Measurements from ENCODE around the gene RAPGEF4. TPM values are rescaled to one million over a fixed set of nuclear protein-coding genes. Genes with fewer than 3 reads are reported as not detected.

The RAPGEF4 gene
- total RNA-seq, 1 donor from 2014 or later: 1.5 TPM

- DNase-seq (ENCODE audit: low read depth): no peak
Observed at GRCh38 chr2:173053043-173053699, 317.5 kb downstream of the RAPGEF4 start.

- DNase-seq (ENCODE audit: low read depth): no peak
Observed at GRCh38 chr2:173054466-173054865, 318.8 kb downstream of the RAPGEF4 start.

GRCh38 chr2:173056705-173057364 lies 321.2 kb downstream of the RAPGEF4 start:
- DNase-seq (ENCODE audit: low read depth): peak; percentile 78

GRCh38 chr2:173058097-173058496 lies 322.5 kb downstream of the RAPGEF4 start:
- no peak for DNase-seq (ENCODE audit: low read depth)

- no peak for DNase-seq (ENCODE audit: low read depth)
Observed at GRCh38 chr2:173058673-173059072, 323.0 kb downstream of the RAPGEF4 start.

- DNase-seq (ENCODE audit: low read depth): no peak
Observed at GRCh38 chr2:173059292-173059691, 323.6 kb downstream of the RAPGEF4 start.

GRCh38 chr2:173059971-173060461 lies 324.4 kb downstream of the RAPGEF4 start:
- DNase-seq (ENCODE audit: low read depth): no peak

- DNase-seq (ENCODE audit: low read depth): no peak
Observed at GRCh38 chr2:173062801-173063200, 327.2 kb downstream of the RAPGEF4 start.

- DNase-seq (ENCODE audit: low read depth): no peak
Observed at GRCh38 chr2:173064151-173064805, 328.6 kb downstream of the RAPGEF4 start.

GRCh38 chr2:173066887-173067676 lies 331.4 kb downstream of the RAPGEF4 start:
- DNase-seq (ENCODE audit: low read depth): no peak

GRCh38 chr2:173075056-173075780 lies 339.6 kb downstream of the RAPGEF4 start:
- peak; percentile 24 for DNase-seq (ENCODE audit: low read depth)

- peak; percentile 77 for DNase-seq (ENCODE audit: low read depth)
Observed at GRCh38 chr2:173075781-173076580, 340.3 kb downstream of the RAPGEF4 start, which contains the start of gene MAP3K20. TSS of gene MAP3K20 (plus strand) at chr2:173075846. CDS start at chr2:173091032, 15,186 bp downstream.

GRCh38 chr2:173076581-173077345 lies 341.1 kb downstream of the RAPGEF4 start:
- DNase-seq (ENCODE audit: low read depth): peak; percentile 53

- peak; percentile 25 for DNase-seq (ENCODE audit: low read depth)
Observed at GRCh38 chr2:173077506-173078177, 342.0 kb downstream of the RAPGEF4 start.

- DNase-seq (ENCODE audit: low read depth): no peak
Observed at GRCh38 chr2:173079141-173079540, 343.5 kb downstream of the RAPGEF4 start.

- DNase-seq (ENCODE audit: low read depth): no peak
Observed at GRCh38 chr2:173079973-173080860, 344.6 kb downstream of the RAPGEF4 start.

GRCh38 chr2:173086518-173087213 lies 351.0 kb downstream of the RAPGEF4 start:
- no peak for DNase-seq (ENCODE audit: low read depth)

Measured in myocyte (in vitro differentiated cells).